ENCODE results near the gene MOV10L1.

- TF ChIP-seq ZBTB7A (IDR thresholded peaks at IDR 0.05; ENCODE audit: low read depth) = no peak
- TF ChIP-seq USF1 (IDR thresholded peaks at IDR 0.05) = no peak
- no peak for TF ChIP-seq NFIC (IDR thresholded peaks at IDR 0.05)
- TF ChIP-seq YY1 (IDR thresholded peaks at IDR 0.05; ENCODE audit: low read depth) = no peak
These were observed 27.2 kb upstream of the MOV10L1 start for GRCh38 chr22:50062509-50063135.
